Activated T-cell treated with anti-CD3 and anti-CD28 coated beads, Interleukin-2, amount 50 U/mL, for 24 hours (primary cell): ENCODE measurements around the gene FGF5.
"Not testable (repeated sequence)": the region's sequence is repeated elsewhere in the genome, so short reads cannot be mapped to it uniquely, and the experiment has no call there.

Source experiments
- DNase-seq: peaks from one replicate; pipeline ENCODE4 v3.0.0-alpha.2; 2020
- H3K27ac Mint-ChIP-seq: 2 replicates; pipeline ENCODE4 v1.8.0; 2020; ENCODE audit warnings: mild to moderate bottlenecking, mixed read lengths
- H3K27me3 Mint-ChIP-seq: 2 replicates; pipeline ENCODE4 v1.8.0; 2020; ENCODE audit warnings: mixed read lengths
- H3K36me3 Mint-ChIP-seq: 2 replicates; pipeline ENCODE4 v1.8.0; 2020; ENCODE audit warnings: low read depth, mixed read lengths
- H3K4me1 Mint-ChIP-seq: 2 replicates; pipeline ENCODE4 v1.8.0; 2020; ENCODE audit warnings: low read depth, mixed read lengths
- H3K4me3 Mint-ChIP-seq: 2 replicates; pipeline ENCODE4 v1.8.0; 2020; ENCODE audit warnings: mild to moderate bottlenecking, moderate library complexity, mixed read lengths
- H3K9me3 Mint-ChIP-seq: 2 replicates; pipeline ENCODE4 v1.8.0; 2020; ENCODE audit warnings: mixed read lengths

FGF5 gene

DNA sequence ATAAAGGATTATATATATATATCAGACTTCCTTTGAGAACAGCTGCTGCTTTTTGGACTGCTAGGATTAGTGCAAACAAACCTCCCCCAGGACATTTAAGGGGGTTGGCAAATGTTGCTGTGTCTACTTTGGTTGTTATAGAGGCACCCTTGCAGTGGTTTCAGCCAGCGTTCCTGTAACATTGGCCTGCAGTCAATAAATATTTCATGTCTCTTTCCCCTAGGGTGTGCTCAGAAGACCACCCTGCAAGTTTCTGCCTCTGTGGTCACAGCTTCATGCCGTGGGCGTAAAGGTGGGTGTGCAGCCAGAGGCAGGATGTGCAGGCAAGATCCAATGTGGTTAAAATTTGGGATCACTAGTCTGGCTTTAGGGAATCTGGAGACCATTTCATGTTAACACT lies 28.9 kb downstream of the FGF5 start:
- no peak for DNase-seq
- Mint-ChIP-seq H3K27ac (no peak overlapping the region), H3K4me3 (no peak overlapping the region), H3K27me3 (peaks cover 9% of the 10 kb centered on the region), H3K4me1 (no peaks in the 10 kb centered on the region), H3K36me3 (no peaks in the 10 kb centered on the region), H3K9me3 (no peaks in the 10 kb centered on the region)

GRCh38 chr4:80295826-80296225 lies 29.4 kb downstream of the FGF5 start:
- Mint-ChIP-seq H3K27me3 (peaks cover 6% of the 10 kb centered on the region), H3K4me3 (no peak overlapping the region), H3K27ac (no peak overlapping the region), H3K9me3 (no peaks in the 10 kb centered on the region), H3K36me3 (no peaks in the 10 kb centered on the region), H3K4me1 (no peaks in the 10 kb centered on the region)
- no peak for DNase-seq

- peaks cover 3% of the 10 kb centered on the region for H3K9me3 Mint-ChIP-seq
- H3K27ac Mint-ChIP-seq: no peak overlapping the region
- no peak for DNase-seq
- H3K4me3 Mint-ChIP-seq: no peak overlapping the region
- H3K36me3 Mint-ChIP-seq: no peaks in the 10 kb centered on the region
- H3K4me1 Mint-ChIP-seq: no peaks in the 10 kb centered on the region
- H3K27me3 Mint-ChIP-seq: peaks cover 18% of the 10 kb centered on the region
Observed at GRCh38 chr4:80301884-80302283, 35.4 kb downstream of the FGF5 start.

DNA sequence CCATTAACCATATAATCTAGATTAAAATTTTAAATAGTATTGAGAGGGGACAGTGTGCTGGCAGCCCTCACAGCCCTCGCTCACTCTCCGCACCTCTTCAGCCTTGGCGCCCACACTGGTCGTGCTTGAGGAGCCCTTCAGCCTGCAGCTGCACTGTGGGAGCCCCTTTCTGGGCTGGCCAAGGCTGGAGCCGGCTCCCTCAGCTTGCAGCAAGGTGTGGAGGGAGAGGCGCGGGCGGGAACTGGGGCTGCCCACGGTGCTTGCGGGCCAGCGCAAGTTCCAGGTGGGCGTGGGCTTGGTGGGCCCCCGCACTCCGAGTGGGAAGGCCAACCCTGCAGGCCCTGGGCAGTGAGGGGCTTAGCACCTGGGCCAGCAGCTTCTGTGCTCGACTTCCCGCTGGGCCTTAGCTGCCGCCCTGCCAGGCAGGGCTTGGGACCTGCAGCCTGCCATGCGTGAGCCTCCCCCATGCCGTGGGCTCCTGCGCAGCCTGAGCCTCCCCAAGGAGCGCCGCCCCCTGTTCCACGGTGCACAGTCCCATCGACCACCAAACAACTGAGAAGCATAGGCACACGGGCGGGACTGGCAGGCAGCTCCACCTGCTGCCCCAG lies 36.3 kb downstream of the FGF5 start:
- Mint-ChIP-seq H3K27me3 (peaks cover 25% of the 10 kb centered on the region), H3K27ac (no peak overlapping the region), H3K9me3 (peaks cover 3% of the 10 kb centered on the region), H3K36me3 (no peaks in the 10 kb centered on the region), H3K4me1 (no peaks in the 10 kb centered on the region), H3K4me3 (no peak overlapping the region)
- DNase-seq: no peak

GRCh38 chr4:80305466-80305865 lies 39.0 kb downstream of the FGF5 start:
- H3K4me3 Mint-ChIP-seq: no peak overlapping the region
- peaks cover 44% of the 10 kb centered on the region for H3K27me3 Mint-ChIP-seq
- H3K27ac Mint-ChIP-seq: no peak overlapping the region
- DNase-seq: no peak
- H3K4me1 Mint-ChIP-seq: no peaks in the 10 kb centered on the region
- no peaks in the 10 kb centered on the region for H3K36me3 Mint-ChIP-seq
- peaks cover 3% of the 10 kb centered on the region for H3K9me3 Mint-ChIP-seq

DNA sequence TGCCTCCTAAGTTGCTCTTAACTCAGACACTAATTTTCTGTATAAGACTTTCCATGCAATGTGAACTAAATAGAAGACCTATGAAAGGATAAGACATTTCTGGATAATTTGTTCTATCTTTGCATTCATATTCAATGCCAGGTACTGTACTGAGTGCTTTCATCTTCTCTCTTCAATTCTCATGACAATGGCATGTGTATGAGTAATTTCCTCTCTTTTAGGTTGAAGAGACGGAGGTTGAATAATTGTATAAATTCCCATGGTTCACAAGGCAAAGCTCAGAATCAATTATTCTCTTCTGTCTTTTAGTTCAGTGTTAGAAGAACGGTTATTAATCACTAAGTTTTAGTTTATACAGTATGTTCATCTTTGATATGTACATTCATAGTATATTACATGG lies 39.8 kb downstream of the FGF5 start:
- peaks cover 44% of the 10 kb centered on the region for H3K27me3 Mint-ChIP-seq
- no peak for DNase-seq

GRCh38 chr4:80307183-80307735 lies 40.8 kb downstream of the FGF5 start:
- H3K27me3 Mint-ChIP-seq: peaks cover 40% of the 10 kb centered on the region
- H3K9me3 Mint-ChIP-seq: no peaks in the 10 kb centered on the region
- no peaks in the 10 kb centered on the region for H3K4me1 Mint-ChIP-seq
- no peak overlapping the region for H3K4me3 Mint-ChIP-seq
- DNase-seq: no peak
- no peaks in the 10 kb centered on the region for H3K36me3 Mint-ChIP-seq
- no peak overlapping the region for H3K27ac Mint-ChIP-seq

More for the DNA sequence above, 39.8 kb downstream of the FGF5 start:
- Mint-ChIP-seq H3K9me3 (peaks cover 3% of the 10 kb centered on the region), H3K4me1 (no peaks in the 10 kb centered on the region), H3K4me3 (no peak overlapping the region), H3K36me3 (no peaks in the 10 kb centered on the region), H3K27ac (no peak overlapping the region)

- Mint-ChIP-seq H3K4me3 (no peak overlapping the region), H3K27ac (no peak overlapping the region), H3K36me3 (no peaks in the 10 kb centered on the region), H3K27me3 (peaks cover 40% of the 10 kb centered on the region), H3K4me1 (no peaks in the 10 kb centered on the region), H3K9me3 (no peaks in the 10 kb centered on the region)
- DNase-seq: no peak
Observed at GRCh38 chr4:80307774-80308465, 41.5 kb downstream of the FGF5 start.

GRCh38 chr4:80308466-80308822 lies 42.0 kb downstream of the FGF5 start:
- no peaks in the 10 kb centered on the region for H3K9me3 Mint-ChIP-seq
- H3K36me3 Mint-ChIP-seq: no peaks in the 10 kb centered on the region
- H3K4me1 Mint-ChIP-seq: no peaks in the 10 kb centered on the region
- DNase-seq: no peak
- H3K4me3 Mint-ChIP-seq: no peak overlapping the region
- peaks cover 40% of the 10 kb centered on the region for H3K27me3 Mint-ChIP-seq
- no peak overlapping the region for H3K27ac Mint-ChIP-seq

- Mint-ChIP-seq H3K36me3 (no peaks in the 10 kb centered on the region), H3K27ac (no peak overlapping the region), H3K4me3 (no peak overlapping the region), H3K9me3 (no peaks in the 10 kb centered on the region), H3K4me1 (no peaks in the 10 kb centered on the region), H3K27me3 (peaks cover 44% of the 10 kb centered on the region)
- DNase-seq: no peak
Observed at GRCh38 chr4:80309294-80310004, 43.0 kb downstream of the FGF5 start.

DNA sequence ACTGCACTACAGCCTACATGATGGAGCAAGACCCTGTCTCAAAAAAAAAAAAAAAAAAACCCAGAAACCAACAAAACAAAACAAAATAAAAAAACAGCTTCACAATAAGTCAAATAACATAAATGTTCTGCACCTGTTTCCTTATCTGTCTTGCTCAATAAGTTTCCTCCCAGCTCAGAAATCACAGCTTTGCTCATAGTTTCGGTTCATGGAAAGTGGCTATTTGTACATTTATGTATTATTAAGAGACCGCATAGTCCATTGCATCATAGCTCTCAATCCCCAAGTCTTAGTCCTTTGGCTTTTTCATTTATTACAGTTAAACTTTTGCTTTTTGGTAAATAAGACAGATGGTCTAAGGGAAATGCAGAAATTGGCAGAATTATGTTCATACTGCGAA lies 44.7 kb downstream of the FGF5 start:
- Mint-ChIP-seq H3K36me3 (no peaks in the 10 kb centered on the region), H3K27ac (no peak overlapping the region), H3K27me3 (peaks cover 39% of the 10 kb centered on the region), H3K4me3 (no peak overlapping the region), H3K9me3 (no peaks in the 10 kb centered on the region), H3K4me1 (no peaks in the 10 kb centered on the region)
- no peak for DNase-seq

DNA sequence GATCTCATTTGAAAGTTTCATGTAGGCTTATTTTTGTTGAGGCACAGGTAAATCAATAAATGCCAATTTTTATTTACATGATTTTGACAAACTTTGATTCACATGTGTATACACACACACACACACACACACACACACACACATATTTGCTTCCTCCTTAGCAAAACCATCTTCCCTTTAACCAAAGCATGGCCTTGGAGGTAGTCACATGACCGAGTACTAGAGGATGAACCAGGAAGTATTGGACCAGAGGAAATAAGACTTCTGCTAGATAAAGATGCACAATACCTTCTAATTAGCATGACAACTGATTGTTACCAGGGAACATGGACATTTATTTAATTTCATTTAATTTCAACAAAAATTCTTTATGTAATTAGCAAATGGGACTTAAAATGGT lies 45.7 kb downstream of the FGF5 start:
- no peak for DNase-seq
- H3K4me3 Mint-ChIP-seq: no peak overlapping the region
- no peaks in the 10 kb centered on the region for H3K9me3 Mint-ChIP-seq
- no peaks in the 10 kb centered on the region for H3K4me1 Mint-ChIP-seq
- H3K27ac Mint-ChIP-seq: no peak overlapping the region
- no peaks in the 10 kb centered on the region for H3K36me3 Mint-ChIP-seq
- H3K27me3 Mint-ChIP-seq: peaks cover 35% of the 10 kb centered on the region

DNA sequence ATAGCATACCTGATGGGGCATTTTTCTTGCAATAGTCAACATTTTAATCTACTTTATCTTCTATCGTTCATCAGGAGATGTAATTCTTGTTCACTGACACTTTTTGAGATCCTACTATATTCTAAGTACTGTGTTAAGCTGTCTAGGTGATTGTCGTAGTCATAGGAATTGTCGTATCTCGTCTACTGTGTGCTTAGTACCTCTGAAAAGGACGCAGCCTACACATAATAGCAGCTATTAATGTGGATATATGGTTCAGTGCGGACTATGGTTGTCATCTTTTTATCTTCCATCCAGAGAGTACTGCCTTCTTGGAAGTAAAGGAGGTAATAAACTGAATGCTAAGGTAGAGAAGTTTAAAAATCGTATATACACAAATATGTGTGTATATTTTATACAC lies 47.2 kb downstream of the FGF5 start:
- H3K36me3 Mint-ChIP-seq: no peaks in the 10 kb centered on the region
- DNase-seq: no peak
- H3K27ac Mint-ChIP-seq: no peak overlapping the region
- H3K4me3 Mint-ChIP-seq: no peak overlapping the region
- no peaks in the 10 kb centered on the region for H3K9me3 Mint-ChIP-seq
- H3K4me1 Mint-ChIP-seq: no peaks in the 10 kb centered on the region
- H3K27me3 Mint-ChIP-seq: peaks cover 28% of the 10 kb centered on the region

DNA sequence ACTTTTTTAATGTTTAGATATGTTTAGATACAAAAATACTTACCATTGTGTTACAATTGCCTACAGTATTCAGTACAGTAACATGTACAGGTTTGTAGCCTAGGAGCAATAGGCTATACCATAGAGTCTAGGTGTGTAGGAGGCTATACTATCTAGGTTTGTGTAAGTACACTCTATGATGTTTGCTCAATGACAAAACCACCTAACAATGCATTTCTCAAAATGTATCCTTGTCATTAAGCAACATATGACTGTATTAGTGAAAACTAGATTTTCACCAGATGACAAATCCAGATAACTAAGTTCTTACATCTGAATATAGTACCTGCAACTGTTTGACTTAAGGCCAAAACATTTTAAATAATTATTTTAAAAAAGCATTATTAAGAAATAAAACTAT lies 49.4 kb downstream of the FGF5 start:
- not testable (repeated sequence) for DNase-seq, H3K36me3 Mint-ChIP-seq, H3K4me3 Mint-ChIP-seq, H3K4me1 Mint-ChIP-seq, H3K9me3 Mint-ChIP-seq, H3K27ac Mint-ChIP-seq
- H3K27me3 Mint-ChIP-seq: peaks cover 20% of the 10 kb centered on the region

- DNase-seq: no peak
- Mint-ChIP-seq H3K36me3 (no peaks in the 10 kb centered on the region), H3K4me3 (no peak overlapping the region), H3K9me3 (no peaks in the 10 kb centered on the region), H3K4me1 (peaks cover 1% of the 10 kb centered on the region), H3K27me3 (peaks cover 14% of the 10 kb centered on the region), H3K27ac (no peak overlapping the region)
Observed at GRCh38 chr4:80321341-80321740, 54.9 kb downstream of the FGF5 start.
